Lung (tissue), 12 donors: ENCODE results near the gene TLL1. TPM values are rescaled to one million over a fixed set of nuclear protein-coding genes. Genes with fewer than 3 reads are reported as not detected.

Experiments used
- ATAC-seq: fragments of 200-7000 bp; cut with Tn5 transposase; one replicate; pipeline ENCODE4 v1.9.1; 2020; ENCODE audit warnings: moderate number of reproducible peaks; ENCODE audit not compliant: insufficient read depth, low FRiP score
- DNase-seq, 3 donors: peaks; one replicate each; pipeline ENCODE4 v3.0.0-alpha.2; 2013 to 2017
- H3K27ac ChIP-seq, 2 donors: one replicate each; pipeline ENCODE4 v1.5.1; 2013; ENCODE audit warnings: mild to moderate bottlenecking in 2 of 2, moderate library complexity in 2 of 2, control low read depth in 1 of 2, inconsistent platforms in 1 of 2, low read depth in 1 of 2, low read length in 1 of 2
- H3K27me3 ChIP-seq, 3 donors: one replicate each; pipeline ENCODE4 v1.5.1; 2013; ENCODE audit warnings: low read length in 2 of 3; ENCODE audit not compliant: control insufficient read depth in 3 of 3, insufficient read depth in 3 of 3
- H3K36me3 ChIP-seq, 4 donors: one replicate each; pipeline ENCODE4 v1.5.1; 2013; ENCODE audit warnings: low read length in 4 of 4, mild to moderate bottlenecking in 1 of 4, moderate library complexity in 1 of 4; ENCODE audit not compliant: control insufficient read depth in 4 of 4, insufficient read depth in 4 of 4
- H3K4me1 ChIP-seq, 5 donors: one replicate each; pipeline ENCODE4 v1.5.1; 2013; ENCODE audit warnings: low read length in 5 of 5, mild to moderate bottlenecking in 2 of 5, moderate library complexity in 1 of 5; ENCODE audit not compliant: control insufficient read depth in 5 of 5, insufficient read depth in 5 of 5
- H3K4me3 ChIP-seq: one replicate; pipeline ENCODE4 v1.5.1; 2013; ENCODE audit warnings: mild to moderate bottlenecking, control low read depth, moderate library complexity
- H3K9ac ChIP-seq, 2 donors: one replicate each; pipeline ENCODE4 v1.5.1; 2013; ENCODE audit warnings: low read length in 2 of 2, control low read depth in 1 of 2; ENCODE audit not compliant: insufficient read depth in 1 of 2
- H3K9me3 ChIP-seq, 4 donors: one replicate each; pipeline ENCODE4 v1.5.1; 2013; ENCODE audit warnings: low read length in 3 of 4, mild to moderate bottlenecking in 1 of 4, moderate library complexity in 1 of 4; ENCODE audit not compliant: control insufficient read depth in 4 of 4, insufficient read depth in 3 of 4
- WGBS, 2 donors: extraction: QIAGEN DNeasy Blood & Tissue Kit; methylation state at CpG; one replicate each; pipeline ENCODE4 v1.1.7; 2013; 5-methylcytosine and 5-hydroxymethylcytosine counted together
- polyA plus RNA-seq, 2 donors: library from polyadenylated mRNA; stranded (reverse); fragments of 200-250 nt; gene quantifications; one replicate each; pipeline ENCODE4 v1.2.1, GENCODE V29; 2013
- total RNA-seq, 2 donors: library from RNA; depleted of rRNA in 1 of 2; stranded (reverse); fragments of >200 nt in 1 of 2; gene quantifications; one replicate each; pipeline ENCODE4 v1.2.1, GENCODE V29; 2014 to 2021
- TF ChIP-seq, protein P1 (sequence below): IDR thresholded peaks from 2 replicates; pipeline ENCODE4 v1.5.1; 2012; ENCODE audit warnings: mild to moderate bottlenecking; ENCODE audit errors: control extremely low read depth, extremely low read depth
- donor health status: control.
- donor health status: control.
- donor health status: Bipolar disorder and iron deficiency.
- donor health status: healthy.
- donor health status: DM: yes; HTN: yes; CAD: no.

Gene TLL1
- total and polyA plus RNA-seq, 4 donors, result 0.93 to 5.7 (median 1.9) TPM

DNA sequence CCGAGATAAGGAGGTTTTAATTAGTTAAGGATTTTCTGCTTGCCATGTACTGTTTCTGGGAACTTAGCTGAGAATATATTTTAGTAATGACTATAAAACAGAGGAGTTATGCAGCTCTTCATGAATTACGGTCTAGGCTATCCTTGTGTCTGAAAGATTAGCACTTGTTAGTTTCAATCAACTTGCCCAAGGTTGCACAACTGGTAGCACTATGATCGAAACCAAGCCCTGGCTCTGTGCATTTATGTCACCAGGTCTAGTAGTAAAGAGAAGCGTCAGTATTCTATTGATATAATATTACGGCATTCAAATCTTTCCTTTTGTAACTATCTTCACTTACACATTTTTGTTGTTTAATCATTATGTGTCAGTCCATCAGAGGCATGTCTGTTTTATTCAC is 176.0 kb downstream of the TLL1 start:
- DNase-seq (no peak), ATAC-seq (no peak)
- Histone ChIP-seq H3K9ac (no peak overlapping the region), H3K36me3 (no peaks in the 10 kb centered on the region), H3K4me3 (no peak overlapping the region), H3K4me1 (no peaks in the 10 kb centered on the region), H3K27me3 (no peaks in the 10 kb centered on the region), H3K27ac (no peak overlapping the region), H3K9me3 (no peaks in the 10 kb centered on the region)
- TF ChIP-seq, protein P1, sequence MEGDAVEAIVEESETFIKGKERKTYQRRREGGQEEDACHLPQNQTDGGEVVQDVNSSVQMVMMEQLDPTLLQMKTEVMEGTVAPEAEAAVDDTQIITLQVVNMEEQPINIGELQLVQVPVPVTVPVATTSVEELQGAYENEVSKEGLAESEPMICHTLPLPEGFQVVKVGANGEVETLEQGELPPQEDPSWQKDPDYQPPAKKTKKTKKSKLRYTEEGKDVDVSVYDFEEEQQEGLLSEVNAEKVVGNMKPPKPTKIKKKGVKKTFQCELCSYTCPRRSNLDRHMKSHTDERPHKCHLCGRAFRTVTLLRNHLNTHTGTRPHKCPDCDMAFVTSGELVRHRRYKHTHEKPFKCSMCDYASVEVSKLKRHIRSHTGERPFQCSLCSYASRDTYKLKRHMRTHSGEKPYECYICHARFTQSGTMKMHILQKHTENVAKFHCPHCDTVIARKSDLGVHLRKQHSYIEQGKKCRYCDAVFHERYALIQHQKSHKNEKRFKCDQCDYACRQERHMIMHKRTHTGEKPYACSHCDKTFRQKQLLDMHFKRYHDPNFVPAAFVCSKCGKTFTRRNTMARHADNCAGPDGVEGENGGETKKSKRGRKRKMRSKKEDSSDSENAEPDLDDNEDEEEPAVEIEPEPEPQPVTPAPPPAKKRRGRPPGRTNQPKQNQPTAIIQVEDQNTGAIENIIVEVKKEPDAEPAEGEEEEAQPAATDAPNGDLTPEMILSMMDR, result no peak
- WGBS, 2 donors, result 88 to 93% methylated on average over 5 of the region's 5 CpGs

DNA sequence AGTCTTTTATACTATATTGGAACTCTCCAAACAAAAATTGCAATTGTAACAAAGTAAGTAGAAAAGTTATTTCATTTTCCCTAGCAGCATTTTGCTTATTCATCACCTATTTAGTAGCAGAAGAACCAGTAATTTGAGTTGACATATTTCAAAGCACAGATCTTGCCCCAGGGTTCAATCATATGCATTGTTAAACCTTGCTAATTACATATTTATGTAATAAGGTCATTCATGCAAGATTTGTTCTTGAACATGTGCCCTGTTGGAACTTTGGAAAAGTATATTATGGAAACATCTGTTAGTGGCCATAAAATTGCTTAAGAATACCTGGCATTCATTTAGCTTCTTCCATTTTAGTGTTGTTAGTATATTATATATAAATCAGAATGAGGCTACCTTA is 191.7 kb downstream of the TLL1 start:
- Histone ChIP-seq H3K27ac (no peak overlapping the region), H3K4me3 (no peak overlapping the region), H3K9me3 (no peaks in the 10 kb centered on the region), H3K27me3 (no peaks in the 10 kb centered on the region), H3K4me1 (no peaks in the 10 kb centered on the region), H3K36me3 (no peaks in the 10 kb centered on the region), H3K9ac (no peak overlapping the region)
- ATAC-seq, result no peak
- no peak for DNase-seq
- TF ChIP-seq, protein P1, result no peak

DNA sequence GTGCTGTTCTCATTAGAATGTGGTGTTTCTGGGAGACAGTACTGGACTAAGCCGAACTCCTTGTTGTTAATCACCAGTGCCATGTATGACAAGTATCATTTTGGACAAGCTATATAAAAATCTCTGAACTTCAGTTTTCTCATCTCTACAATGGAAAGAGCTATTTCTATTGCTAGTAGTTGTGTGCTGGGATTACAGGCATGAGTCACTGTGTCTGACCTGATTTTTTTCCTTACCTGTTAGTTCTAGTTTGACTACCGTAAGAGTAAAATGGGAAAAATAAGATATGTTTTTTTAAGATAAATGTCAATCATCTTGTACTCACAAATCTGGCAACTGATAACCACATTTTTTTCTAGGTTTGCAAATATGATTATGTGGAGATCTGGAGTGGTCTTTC is 192.3 kb downstream of the TLL1 start:
- H3K36me3 ChIP-seq, result no peaks in the 10 kb centered on the region
- no peak overlapping the region for H3K27ac ChIP-seq
- 88 to 93% methylated on average over 2 of the region's 2 CpGs for WGBS, 2 donors
- no peaks in the 10 kb centered on the region for H3K4me1 ChIP-seq
- H3K27me3 ChIP-seq, result no peaks in the 10 kb centered on the region
- H3K4me3 ChIP-seq, result no peak overlapping the region
- TF ChIP-seq, protein P1, result no peak
- no peak for DNase-seq
- no peak for ATAC-seq
- no peak overlapping the region for H3K9ac ChIP-seq
- no peaks in the 10 kb centered on the region for H3K9me3 ChIP-seq

DNA sequence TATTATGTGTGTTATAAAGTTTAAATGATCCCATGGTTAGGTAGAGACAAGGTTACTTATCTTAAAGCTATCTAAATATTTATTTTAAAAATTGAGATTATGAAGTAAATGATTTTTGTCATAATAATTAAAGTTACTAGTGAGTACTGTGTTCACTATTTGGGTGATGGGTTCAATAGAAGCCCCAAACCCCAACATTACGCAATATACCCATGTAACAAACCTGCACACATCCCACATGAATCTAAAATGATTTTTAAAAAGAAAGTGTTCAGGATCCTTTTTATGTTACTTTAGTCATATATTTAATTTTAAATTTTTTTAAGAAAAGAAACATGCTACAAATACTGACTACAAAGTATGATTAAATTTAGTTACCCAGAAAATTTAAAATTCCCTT is 193.9 kb downstream of the TLL1 start:
- DNase-seq, result no peak
- ATAC-seq, result no peak
- Histone ChIP-seq H3K36me3 (no peaks in the 10 kb centered on the region), H3K4me1 (no peaks in the 10 kb centered on the region), H3K27me3 (no peaks in the 10 kb centered on the region), H3K27ac (no peak overlapping the region), H3K9ac (no peak overlapping the region), H3K9me3 (no peaks in the 10 kb centered on the region), H3K4me3 (no peak overlapping the region)
- WGBS, 2 donors, result 92 to 98% methylated on average over 1 of the region's 1 CpG
- TF ChIP-seq, protein P1, result no peak
